Osteoblast (primary cell): ENCODE measurements around the gene SFXN3. TPM values are rescaled to one million over a fixed set of nuclear protein-coding genes. Genes with fewer than 3 reads are reported as not detected.

ENCODE experiments used
- DNase-seq: peaks from one replicate; pipeline ENCODE4 v3.0.0; 2011; ENCODE audit warnings: low spot score, mixed read lengths; ENCODE audit not compliant: insufficient read length; ENCODE audit errors: missing footprints
- H2AFZ ChIP-seq: 2 replicates; pipeline ENCODE4 v1.6.0; 2011; ENCODE audit warnings: mild to moderate bottlenecking, low read length
- H3K27ac ChIP-seq: 2 replicates; pipeline ENCODE4 v1.5.1; 2011; ENCODE audit warnings: mild to moderate bottlenecking, low read depth, low read length, moderate library complexity
- H3K27me3 ChIP-seq: 2 replicates; pipeline ENCODE4 v1.6.0; 2012; ENCODE audit warnings: mild to moderate bottlenecking, control low read depth, inconsistent platforms, low read length, moderate library complexity; ENCODE audit not compliant: insufficient read depth
- H3K36me3 ChIP-seq: 2 replicates; pipeline ENCODE4 v1.5.1; 2011; ENCODE audit warnings: mild to moderate bottlenecking, low read length, control low read depth, moderate library complexity; ENCODE audit not compliant: insufficient read depth
- H3K4me1 ChIP-seq: 2 replicates; pipeline ENCODE4 v1.5.1; 2011; ENCODE audit warnings: mild to moderate bottlenecking, low read length, control low read depth, moderate library complexity; ENCODE audit not compliant: insufficient read depth
- H3K4me2 ChIP-seq: 2 replicates; pipeline ENCODE4 v1.6.0; 2011; ENCODE audit warnings: mild to moderate bottlenecking, low read length; ENCODE audit not compliant: insufficient read depth
- H3K4me3 ChIP-seq: fragments of 200-600 bp; sonication (generic); 3 replicates; pipeline ENCODE4 v1.5.1; 2012; ENCODE audit warnings: mild to moderate bottlenecking, low read length, inconsistent platforms; ENCODE audit not compliant: insufficient read depth
- H3K79me2 ChIP-seq: 2 replicates; pipeline ENCODE4 v1.6.0; 2012; ENCODE audit warnings: mild to moderate bottlenecking, low read length, control low read depth, inconsistent platforms; ENCODE audit not compliant: insufficient read depth
- H3K9me3 ChIP-seq: 2 replicates; pipeline ENCODE4 v1.5.1; 2011; ENCODE audit warnings: low read depth, low read length, control low read depth
- H4K20me1 ChIP-seq: 2 replicates; pipeline ENCODE4 v1.6.0; 2012; ENCODE audit warnings: mild to moderate bottlenecking, low read length, control low read depth; ENCODE audit not compliant: insufficient read depth
- CTCF ChIP-seq: IDR thresholded peaks from 2 replicates; pipeline ENCODE4 v1.5.1; 2011; ENCODE audit warnings: mild to moderate bottlenecking, low read depth, low read length, moderate library complexity; ENCODE audit errors: extremely low read depth
- total RNA-seq: library from RNA; depleted of rRNA; stranded (reverse); fragments of >200 nt; gene quantifications from 2 replicates; pipeline ENCODE4 v1.2.3, GENCODE V29; 2012

Gene SFXN3
- total RNA-seq, 1 donor = 103 TPM

GRCh38 chr10:101027106-101027720, 3.8 kb upstream of the SFXN3 start:
- peaks cover 3% of the 10 kb centered on the region for H3K79me2 ChIP-seq
- no peaks in the 10 kb centered on the region for H3K9me3 ChIP-seq
- no peak overlapping the region for H3K27ac ChIP-seq
- H3K36me3 ChIP-seq = no peaks in the 10 kb centered on the region
- peaks cover 9% of the 10 kb centered on the region for H3K4me1 ChIP-seq
- no peaks in the 10 kb centered on the region for H4K20me1 ChIP-seq
- H3K27me3 ChIP-seq = peaks cover 13% of the 10 kb centered on the region
- peak overlapping the region; percentile 47 for H2AFZ ChIP-seq
- no peak for TF ChIP-seq CTCF
- H3K4me2 ChIP-seq = no peak overlapping the region
- peak; percentile 92 for DNase-seq
- no peak overlapping the region for H3K4me3 ChIP-seq

- no peak overlapping the region for H2AFZ ChIP-seq
- peaks cover 7% of the 10 kb centered on the region for H4K20me1 ChIP-seq
- no peaks in the 10 kb centered on the region for H3K36me3 ChIP-seq
- no peak for TF ChIP-seq CTCF
- DNase-seq = no peak
- no peak overlapping the region for H3K4me3 ChIP-seq
- peaks cover 19% of the 10 kb centered on the region for H3K4me1 ChIP-seq
- no peak overlapping the region for H3K27ac ChIP-seq
- no peaks in the 10 kb centered on the region for H3K9me3 ChIP-seq
- peaks cover 11% of the 10 kb centered on the region for H3K79me2 ChIP-seq
- H3K4me2 ChIP-seq = no peak overlapping the region
- peaks cover 13% of the 10 kb centered on the region for H3K27me3 ChIP-seq
Observed at GRCh38 chr10:101028446-101029337, 2.3 kb upstream of the SFXN3 start.

DNA sequence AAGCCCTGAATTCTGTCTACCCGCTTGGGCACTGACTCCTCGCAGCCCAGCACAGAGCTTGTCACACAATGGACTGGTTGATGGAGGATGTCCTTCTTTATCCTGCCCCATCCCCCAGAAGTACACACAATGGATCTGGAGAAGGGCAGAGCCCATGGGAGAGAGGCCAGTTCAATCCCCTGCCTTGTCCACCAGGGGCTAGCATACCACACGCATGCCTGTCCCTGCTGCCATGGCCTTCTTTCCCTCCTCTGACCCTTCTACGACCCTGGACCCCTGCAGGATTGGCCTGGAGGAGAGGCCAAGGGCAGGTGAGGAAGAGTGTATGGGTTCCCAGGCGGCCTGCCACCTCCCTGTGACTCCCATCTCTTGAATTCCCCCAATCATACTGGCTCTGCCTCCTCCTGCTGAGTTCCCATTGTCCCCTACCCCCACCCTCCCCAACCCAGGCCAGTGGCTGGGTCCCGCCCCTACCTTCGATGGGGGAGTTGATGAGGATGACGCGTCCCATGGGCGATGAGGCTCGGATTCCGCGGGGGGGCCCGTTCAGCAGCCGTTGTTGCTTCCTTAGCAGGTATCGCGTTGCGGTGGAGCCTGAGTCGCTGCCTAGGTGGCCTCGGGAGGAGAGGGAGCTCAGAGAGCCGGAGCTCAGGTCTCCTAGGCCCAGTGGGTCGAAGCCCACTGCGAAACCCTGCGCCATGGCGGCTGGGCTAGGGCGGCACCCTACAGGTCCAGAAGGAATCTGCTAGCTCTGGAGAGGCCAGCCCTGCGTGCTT, 1.3 kb upstream of the SFXN3 start:
- H3K9me3 ChIP-seq = no peaks in the 10 kb centered on the region
- H3K27me3 ChIP-seq = peaks cover 13% of the 10 kb centered on the region
- H3K4me1 ChIP-seq = peaks cover 19% of the 10 kb centered on the region
- peaks cover 21% of the 10 kb centered on the region for H3K79me2 ChIP-seq
- DNase-seq = peak; percentile 64
- peaks cover 4% of the 10 kb centered on the region for H3K36me3 ChIP-seq
- H3K27ac ChIP-seq = no peak overlapping the region
- H3K4me2 ChIP-seq = no peak overlapping the region
- TF ChIP-seq CTCF = no peak
- H4K20me1 ChIP-seq = peaks cover 10% of the 10 kb centered on the region
- no peak overlapping the region for H3K4me3 ChIP-seq
- H2AFZ ChIP-seq = no peak overlapping the region
